Tibial nerve (tissue), 4 donors: Measurements from ENCODE around the gene MUC22. TPM values are rescaled to one million over a fixed set of nuclear protein-coding genes. Genes with fewer than 3 reads are reported as not detected.
A peak's percentile ranks its signal among the peaks of the same experiment; 100 is the strongest.

ENCODE experiments used
- DNase-seq, 2 donors: peaks; one replicate each; pipeline ENCODE4 v3.0.0-alpha.2; 2019; ENCODE audit warnings: low spot score in 2 of 2
- H3K27ac ChIP-seq, 4 donors: fragments of 200-600 bp; sonication (generic) in 3 of 4; one replicate each; pipeline ENCODE4 v1.5.1; 2017 to 2019; ENCODE audit warnings: mild to moderate bottlenecking in 1 of 4
- H3K27me3 ChIP-seq, 2 donors: fragments of 200-600 bp; sonication (generic) in 1 of 2; one replicate each; pipeline versions ENCODE4 v1.5.1 to v1.6.0; 2017 to 2019
- H3K36me3 ChIP-seq, 3 donors: fragments of 200-600 bp; sonication (generic); one replicate each; pipeline ENCODE4 v1.5.1; 2018 to 2019
- H3K4me1 ChIP-seq, 4 donors: fragments of 200-600 bp; sonication (generic) in 3 of 4; one replicate each; pipeline ENCODE4 v1.5.1; 2017 to 2019
- H3K4me3 ChIP-seq, 4 donors: fragments of 200-600 bp; sonication (generic) in 3 of 4; one replicate each; pipeline ENCODE4 v1.5.1; 2017 to 2019; ENCODE audit warnings: mild to moderate bottlenecking in 1 of 4, moderate library complexity in 1 of 4
- H3K9me3 ChIP-seq, 4 donors: fragments of 200-600 bp; sonication (generic) in 3 of 4; one replicate each; pipeline ENCODE4 v1.5.1; 2017 to 2019
- EP300 ChIP-seq, 2 donors: sonication (generic); formaldehyde crosslinking; IDR thresholded peaks; one replicate each; pipeline ENCODE4 v1.6.1; 2017; ENCODE audit warnings: antibody characterized with exemption in 2 of 2, mild to moderate bottlenecking in 1 of 2
- POLR2A ChIP-seq, 2 donors: fragments of 450-650 bp; IDR thresholded peaks; one replicate each; pipeline ENCODE4 v1.6.1; 2017; ENCODE audit warnings: antibody characterized with exemption in 2 of 2, mild to moderate bottlenecking in 2 of 2, moderate library complexity in 2 of 2
- whole genome bisulfite sequencing, 2 donors: methylation state at CpG; one replicate each; pipeline ENCODE4 v1.1.5; 2018; 5-methylcytosine and 5-hydroxymethylcytosine counted together
- total RNA-seq, 4 donors: library from RNA; depleted of rRNA; stranded (reverse); fragments of >200 nt; gene quantifications; one replicate each; pipeline ENCODE4 v1.1.0, GENCODE V29; 2016
- TF ChIP-seq, protein P1 (sequence below), 5 experiments: fragments of 200-600 bp in 3 of 5; fragments of 450-650 bp in 2 of 5; sonication (generic) in 3 of 5; IDR thresholded peaks; one replicate each; pipeline ENCODE4 v1.5.1; 2016 to 2019; ENCODE audit warnings: antibody characterized with exemption in 5 of 5, mild to moderate bottlenecking in 3 of 5, moderate library complexity in 2 of 5

MUC22 gene
- total RNA-seq, 4 donors from 2014 or later: not detected

DNA sequence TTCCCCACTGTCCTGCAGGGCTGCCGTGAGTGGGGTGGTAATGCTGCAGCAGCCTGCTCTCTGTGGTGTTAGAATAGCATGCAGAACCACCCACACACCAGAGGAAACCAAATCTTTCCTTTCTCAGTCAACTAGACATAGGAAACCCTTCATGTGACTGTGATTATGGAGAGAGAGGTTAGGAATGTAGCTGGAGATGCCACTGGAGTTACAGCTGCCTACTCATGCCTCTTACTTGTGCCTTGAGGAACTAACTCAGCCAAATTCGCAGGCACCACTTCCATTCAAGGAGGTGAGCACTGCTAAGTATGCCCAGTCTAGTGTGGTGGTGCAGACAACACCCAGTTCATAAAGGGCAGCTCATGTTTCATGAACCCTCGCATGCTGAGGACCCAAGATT, 27.4 kb downstream of the MUC22 start:
- Histone ChIP-seq H3K4me3 (no peak overlapping the region), H3K36me3 (no peaks in the 10 kb centered on the region), H3K27me3 (no peaks in the 10 kb centered on the region), H3K4me1 (peaks cover 0 to 6% (median 0%) of the 10 kb centered on the region in 4 donors), H3K9me3 (no peaks in the 10 kb centered on the region), H3K27ac (no peak overlapping the region)
- TF ChIP-seq, protein P1, sequence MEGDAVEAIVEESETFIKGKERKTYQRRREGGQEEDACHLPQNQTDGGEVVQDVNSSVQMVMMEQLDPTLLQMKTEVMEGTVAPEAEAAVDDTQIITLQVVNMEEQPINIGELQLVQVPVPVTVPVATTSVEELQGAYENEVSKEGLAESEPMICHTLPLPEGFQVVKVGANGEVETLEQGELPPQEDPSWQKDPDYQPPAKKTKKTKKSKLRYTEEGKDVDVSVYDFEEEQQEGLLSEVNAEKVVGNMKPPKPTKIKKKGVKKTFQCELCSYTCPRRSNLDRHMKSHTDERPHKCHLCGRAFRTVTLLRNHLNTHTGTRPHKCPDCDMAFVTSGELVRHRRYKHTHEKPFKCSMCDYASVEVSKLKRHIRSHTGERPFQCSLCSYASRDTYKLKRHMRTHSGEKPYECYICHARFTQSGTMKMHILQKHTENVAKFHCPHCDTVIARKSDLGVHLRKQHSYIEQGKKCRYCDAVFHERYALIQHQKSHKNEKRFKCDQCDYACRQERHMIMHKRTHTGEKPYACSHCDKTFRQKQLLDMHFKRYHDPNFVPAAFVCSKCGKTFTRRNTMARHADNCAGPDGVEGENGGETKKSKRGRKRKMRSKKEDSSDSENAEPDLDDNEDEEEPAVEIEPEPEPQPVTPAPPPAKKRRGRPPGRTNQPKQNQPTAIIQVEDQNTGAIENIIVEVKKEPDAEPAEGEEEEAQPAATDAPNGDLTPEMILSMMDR (IDR thresholded peaks at IDR 0.05): no peak
- TF ChIP-seq POLR2A (IDR thresholded peaks at IDR 0.05) (no peak), EP300 (IDR thresholded peaks at IDR 0.05) (no peak)
- 26 to 33% methylated on average over 3 of the region's 3 CpGs for WGBS, 2 donors
- DNase-seq: no peak

DNA sequence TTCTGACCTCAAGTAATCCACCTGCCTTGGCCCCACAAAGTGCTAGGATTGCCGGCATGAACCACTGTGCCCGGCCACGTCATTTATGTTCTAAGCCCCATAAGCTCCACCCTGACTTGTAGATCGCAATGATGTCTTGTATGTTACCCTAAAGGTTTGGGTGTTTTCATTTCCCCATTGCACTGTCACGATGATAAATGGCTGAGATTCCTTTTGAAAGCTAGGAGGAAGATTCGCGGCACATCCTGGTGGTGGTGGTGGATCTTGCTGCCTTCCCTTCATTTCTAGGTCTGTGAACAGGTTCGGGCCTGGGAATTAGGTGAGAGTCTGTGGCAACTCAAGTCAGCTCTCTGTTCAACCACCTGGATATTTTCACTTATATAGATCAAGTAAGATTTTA, 28.3 kb downstream of the MUC22 start:
- TF ChIP-seq, protein P1 (IDR thresholded peaks at IDR 0.05): no peak
- TF ChIP-seq POLR2A (IDR thresholded peaks at IDR 0.05) (no peak), EP300 (IDR thresholded peaks at IDR 0.05) (no peak)
- H3K4me1 ChIP-seq: peaks cover 0 to 10% (median 0%) of the 10 kb centered on the region in 4 donors
- no peaks in the 10 kb centered on the region for H3K9me3 ChIP-seq
- no peak for DNase-seq
- no peaks in the 10 kb centered on the region for H3K27me3 ChIP-seq
- H3K27ac ChIP-seq: no peak overlapping the region
- no peak overlapping the region for H3K4me3 ChIP-seq
- H3K36me3 ChIP-seq: no peaks in the 10 kb centered on the region
- 88 to 91% methylated on average over 8 of the region's 8 CpGs for WGBS, 2 donors

DNA sequence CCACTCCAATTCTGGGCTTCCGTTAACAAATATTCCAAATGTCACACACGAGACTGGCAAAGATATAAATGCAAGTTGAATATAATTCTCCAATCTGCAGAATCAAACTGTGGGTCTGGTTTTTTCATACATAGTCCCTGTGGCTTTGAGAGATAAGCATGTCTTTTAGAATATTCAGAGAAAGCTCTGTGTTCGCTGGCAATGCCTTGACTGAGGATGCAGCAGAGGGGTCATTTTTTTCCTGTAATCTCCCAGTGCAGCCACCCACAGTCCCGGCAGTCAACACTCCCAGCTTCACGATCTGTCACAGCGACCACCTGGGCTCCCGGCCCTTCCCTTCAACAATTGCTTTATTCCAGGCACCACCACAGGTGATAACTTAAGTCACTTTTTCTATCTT, 30.5 kb downstream of the MUC22 start:
- no peak overlapping the region for H3K27ac ChIP-seq
- no peaks in the 10 kb centered on the region for H3K9me3 ChIP-seq
- TF ChIP-seq POLR2A (IDR thresholded peaks at IDR 0.05) (no peak), EP300 (IDR thresholded peaks at IDR 0.05) (no peak)
- TF ChIP-seq, protein P1 (IDR thresholded peaks at IDR 0.05): no peak
- no peak for DNase-seq
- H3K27me3 ChIP-seq: no peaks in the 10 kb centered on the region
- no peaks in the 10 kb centered on the region for H3K36me3 ChIP-seq
- WGBS, 2 donors: 62 to 70% methylated on average over 7 of the region's 7 CpGs
- H3K4me3 ChIP-seq: no peak overlapping the region
- peaks cover 0 to 11% (median 0%) of the 10 kb centered on the region in 4 donors for H3K4me1 ChIP-seq

DNA sequence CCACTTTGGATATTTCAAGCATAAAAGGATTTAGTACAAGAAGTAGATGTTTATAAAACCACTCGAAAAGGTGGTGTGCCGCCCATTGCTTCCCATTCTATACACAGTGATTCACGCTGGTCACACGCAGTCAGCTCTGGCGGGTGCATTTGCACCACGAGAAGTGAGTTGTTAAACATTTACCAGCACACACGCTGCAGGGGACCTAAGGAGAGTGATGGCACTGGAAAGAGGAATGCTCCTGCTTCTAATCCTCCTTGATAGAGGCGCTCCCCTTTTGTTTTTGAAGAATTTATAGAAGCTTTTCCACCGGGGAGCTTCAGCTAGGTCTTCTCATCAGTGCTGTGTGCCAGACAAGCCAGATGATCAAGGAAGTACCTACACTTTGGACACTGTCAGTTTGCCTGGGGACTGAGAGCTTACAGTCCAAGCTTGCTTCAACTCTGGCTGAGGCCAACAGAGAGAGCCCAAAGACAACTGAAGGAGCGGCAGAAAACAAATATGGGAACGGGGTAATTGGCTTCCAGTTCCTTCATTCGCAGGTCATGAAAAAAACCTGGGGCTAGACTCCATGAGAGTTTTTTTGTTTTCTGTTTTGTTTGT, 31.2 kb downstream of the MUC22 start:
- no peak for DNase-seq
- H3K27ac ChIP-seq: no peak overlapping the region
- no peaks in the 10 kb centered on the region for H3K9me3 ChIP-seq
- H3K27me3 ChIP-seq: no peaks in the 10 kb centered on the region
- TF ChIP-seq EP300 (IDR thresholded peaks at IDR 0.05) (no peak), POLR2A (IDR thresholded peaks at IDR 0.05) (no peak)
- TF ChIP-seq, protein P1 (IDR thresholded peaks at IDR 0.05): no peak
- peaks cover 0 to 11% (median 0%) of the 10 kb centered on the region in 4 donors for H3K4me1 ChIP-seq
- H3K36me3 ChIP-seq: no peaks in the 10 kb centered on the region
- H3K4me3 ChIP-seq: no peak overlapping the region
- WGBS, 2 donors: 62 to 63% methylated on average over 10 to 12 of the region's 12 CpGs

DNA sequence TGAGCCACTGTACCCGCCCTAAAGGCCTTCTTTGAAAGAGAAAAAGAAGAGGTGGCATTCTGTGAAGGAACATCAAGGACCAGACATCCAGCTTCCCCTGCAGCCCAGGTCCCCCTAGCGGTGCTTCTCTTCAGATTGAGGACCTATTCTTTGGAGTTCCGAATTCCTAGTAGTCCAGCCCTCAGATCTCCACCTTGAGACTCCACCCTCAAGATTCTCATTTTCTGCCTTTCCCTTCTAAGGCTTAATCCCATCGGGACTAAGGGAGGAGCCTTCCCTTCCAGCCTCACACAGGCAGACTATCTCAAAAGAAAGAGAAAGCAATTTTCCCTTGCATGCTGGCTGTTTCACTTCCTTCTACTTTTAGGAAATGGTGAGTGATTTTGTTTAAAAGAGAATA, 32.5 kb downstream of the MUC22 start:
- Histone ChIP-seq H3K27me3 (no peaks in the 10 kb centered on the region), H3K9me3 (no peaks in the 10 kb centered on the region), H3K4me3 (no peak overlapping the region), H3K4me1 (peaks cover 0 to 11% (median 0%) of the 10 kb centered on the region in 4 donors), H3K36me3 (no peaks in the 10 kb centered on the region), H3K27ac (no peak overlapping the region)
- 26 to 29% methylated on average over 4 of the region's 4 CpGs for WGBS, 2 donors
- TF ChIP-seq POLR2A (IDR thresholded peaks at IDR 0.05): no peak
- peak in 1 of 2 donors; percentile 9 for TF ChIP-seq EP300 (IDR thresholded peaks at IDR 0.05)
- TF ChIP-seq, protein P1 (IDR thresholded peaks at IDR 0.05): peak in 4 of 5 experiments; percentile 25 to 45 (median 35)
- DNase-seq: peak; percentile 26 to 62
